Psoas muscle (tissue), 8 donors: ENCODE results near the gene CSTA. TPM values are rescaled to one million over a fixed set of nuclear protein-coding genes. Genes with fewer than 3 reads are reported as not detected.

ENCODE experiments used
- ATAC-seq, 4 donors: fragments of 200-7000 bp; cut with Tn5 transposase; one replicate each; pipeline ENCODE4 v1.9.1; 2020; ENCODE audit warnings: moderate library complexity in 3 of 4, mild to moderate bottlenecking in 2 of 4
- DNase-seq, 2 donors: peaks; one replicate each; pipeline ENCODE4 v3.0.0-alpha.2; 2020
- H3K27ac ChIP-seq: fragments of 200-600 bp; one replicate; pipeline ENCODE4 v1.8.0; 2022
- H3K27me3 ChIP-seq, 3 donors: fragments of 200-600 bp in 1 of 3; one replicate each; pipeline versions ENCODE4 v1.6.1 to v1.8.0; 2013 to 2022; ENCODE audit warnings: low read length in 2 of 3, mild to moderate bottlenecking in 2 of 3, moderate library complexity in 1 of 3; ENCODE audit not compliant: insufficient read depth in 3 of 3
- H3K36me3 ChIP-seq, 2 donors: fragments of 200-600 bp in 1 of 2; one replicate each; pipeline versions ENCODE4 v1.6.1 to v1.8.0; 2013 to 2022; ENCODE audit warnings: low read depth in 1 of 2, mild to moderate bottlenecking in 1 of 2, moderate library complexity in 1 of 2; ENCODE audit not compliant: insufficient read depth in 1 of 2
- H3K4me1 ChIP-seq: fragments of 200-600 bp; one replicate; pipeline ENCODE4 v1.8.0; 2022
- H3K4me3 ChIP-seq: fragments of 200-600 bp; one replicate; pipeline ENCODE4 v1.8.0; 2022; ENCODE audit warnings: mild to moderate bottlenecking
- H3K9me3 ChIP-seq: fragments of 200-600 bp; one replicate; pipeline ENCODE4 v1.8.0; 2022
- WGBS, 3 donors: extraction: QIAGEN DNeasy Blood & Tissue Kit; methylation state at CpG; one replicate each; pipeline versions ENCODE4 v1.1.6 to v1.1.7; 2013; 5-methylcytosine and 5-hydroxymethylcytosine counted together
- intact Hi-C, 2 donors: fragments of 100-400 bp; cut with DNase I; formaldehyde crosslinking; loops; one replicate each; pipeline versions ENCODE4 v1.11.0 to v1.14.2; 2022
- polyA plus RNA-seq, 3 donors: library from polyadenylated mRNA; stranded (reverse); fragments of 200-250 nt; gene quantifications; one replicate each; pipeline ENCODE4 v1.2.3, GENCODE V29; 2013
- total RNA-seq, 4 donors: library from RNA; stranded (reverse); fragmentation: NEBNext Ultra II Directional in 2 of 4; extraction: Animal tissue kit (Norgen Biotek cat#: 25700) in 2 of 4; gene quantifications; one replicate each; pipeline versions ENCODE4 v1.2.1 to v1.2.4, GENCODE V29; 2021 to 2023
- TF ChIP-seq, protein P1 (sequence below): fragments of 200-600 bp; IDR thresholded peaks from one replicate; pipeline ENCODE4 v1.8.0; 2022; ENCODE audit warnings: antibody characterized with exemption
- donor health status: healthy with polysubstance abuse.
- donor health status: DM: no; HTN: no; CAD: no; lungs with moderate emphysema.
- donor health status: Bipolar disorder and iron deficiency.
- donor health status: healthy.
- donor health status: DM: yes; HTN: yes; CAD: no.
- donor health status: DM: no; HTN: no; CAD: no.
- donor health status: DM: no; HTN: no; CAD: no.
- donor health status: DM: yes; HTN: yes; CAD: no.

Gene CSTA
- total and polyA plus RNA-seq, 7 donors: 0.40 to 3.3 (median 0.83) TPM

DNA sequence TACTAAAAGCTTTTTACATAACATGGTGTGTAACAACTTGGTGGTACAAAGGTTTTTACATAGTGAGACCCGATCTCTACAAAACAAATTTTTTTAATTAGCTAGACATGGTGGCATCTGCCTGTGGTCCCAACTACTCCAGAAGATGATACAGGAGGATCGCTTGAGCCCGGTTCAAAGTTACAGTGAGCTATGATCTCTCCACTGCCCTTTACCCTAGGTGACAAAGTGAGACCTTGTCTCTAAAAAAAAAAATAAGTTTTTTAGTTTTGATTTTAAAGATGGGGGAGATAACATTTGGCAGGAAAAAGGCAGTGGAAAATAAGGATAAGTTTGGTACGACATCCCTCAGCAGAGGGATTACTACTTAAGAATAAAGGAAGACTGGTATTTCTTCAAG lies 64.8 kb downstream of the CSTA start:
- no peak for ATAC-seq

DNA sequence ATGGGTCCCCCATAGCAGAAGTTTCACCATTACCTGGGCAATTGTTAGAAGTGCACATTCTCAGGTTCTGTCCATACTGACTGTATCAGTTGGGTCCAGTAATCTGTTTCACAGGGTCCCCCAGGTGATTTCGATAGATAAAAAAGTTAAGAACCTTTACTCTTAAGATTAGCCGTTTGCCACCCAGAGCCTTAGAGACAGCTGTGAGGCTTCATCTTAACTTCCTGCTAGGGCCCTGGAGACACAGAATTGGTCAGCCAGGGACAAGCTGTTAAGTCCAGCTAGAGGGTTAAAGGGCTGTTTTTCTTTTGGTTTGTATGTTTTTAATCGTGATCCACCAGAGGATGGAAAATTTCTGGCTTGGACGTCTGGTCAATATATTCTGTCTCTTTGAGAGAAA lies 65.6 kb downstream of the CSTA start:
- Histone ChIP-seq H3K27ac (no peak overlapping the region), H3K27me3 (no peaks in the 10 kb centered on the region), H3K36me3 (peaks cover 0 to 5% of the 10 kb centered on the region in 2 donors), H3K4me1 (no peaks in the 10 kb centered on the region), H3K9me3 (no peaks in the 10 kb centered on the region), H3K4me3 (no peak overlapping the region)
- TF ChIP-seq, protein P1, sequence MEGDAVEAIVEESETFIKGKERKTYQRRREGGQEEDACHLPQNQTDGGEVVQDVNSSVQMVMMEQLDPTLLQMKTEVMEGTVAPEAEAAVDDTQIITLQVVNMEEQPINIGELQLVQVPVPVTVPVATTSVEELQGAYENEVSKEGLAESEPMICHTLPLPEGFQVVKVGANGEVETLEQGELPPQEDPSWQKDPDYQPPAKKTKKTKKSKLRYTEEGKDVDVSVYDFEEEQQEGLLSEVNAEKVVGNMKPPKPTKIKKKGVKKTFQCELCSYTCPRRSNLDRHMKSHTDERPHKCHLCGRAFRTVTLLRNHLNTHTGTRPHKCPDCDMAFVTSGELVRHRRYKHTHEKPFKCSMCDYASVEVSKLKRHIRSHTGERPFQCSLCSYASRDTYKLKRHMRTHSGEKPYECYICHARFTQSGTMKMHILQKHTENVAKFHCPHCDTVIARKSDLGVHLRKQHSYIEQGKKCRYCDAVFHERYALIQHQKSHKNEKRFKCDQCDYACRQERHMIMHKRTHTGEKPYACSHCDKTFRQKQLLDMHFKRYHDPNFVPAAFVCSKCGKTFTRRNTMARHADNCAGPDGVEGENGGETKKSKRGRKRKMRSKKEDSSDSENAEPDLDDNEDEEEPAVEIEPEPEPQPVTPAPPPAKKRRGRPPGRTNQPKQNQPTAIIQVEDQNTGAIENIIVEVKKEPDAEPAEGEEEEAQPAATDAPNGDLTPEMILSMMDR: no peak
- ATAC-seq: no peak
- DNase-seq: no peak
- intact Hi-C loops: loop anchor here in 1 of 2 donors (5.0 kb wide), 1 partner anchor 172 kb away; the partner anchor contains the start of genes DTX3L and PARP9
- 54 to 63% (median 58%) methylated on average over 4 of the region's 4 CpGs for WGBS, 3 donors

More for the DNA sequence above, 64.8 kb downstream of the CSTA start:
- WGBS, 3 donors: 78 to 85% (median 80%) methylated on average over 4 of the region's 4 CpGs
- Histone ChIP-seq H3K36me3 (peaks cover 0 to 5% of the 10 kb centered on the region in 2 donors), H3K27ac (no peak overlapping the region), H3K4me1 (peaks cover 7% of the 10 kb centered on the region), H3K27me3 (no peaks in the 10 kb centered on the region), H3K4me3 (no peak overlapping the region), H3K9me3 (no peaks in the 10 kb centered on the region)
- DNase-seq: no peak
- intact Hi-C loops: loop anchor here in 1 of 2 donors (5.0 to 10.0 kb wide), 3 partner anchors 172 to 845 kb away; partner anchors contain the start of genes DTX3L, EAF2, IQCB1 and PARP9
- TF ChIP-seq, protein P1: no peak

Other genes starting within 250 kb of the CSTA start
- under 1 TPM in 1 of 4 donors, not detected in 3; 0.02 TPM for gene CASR, start 141.6 kb upstream of the CSTA start, total RNA-seq
- gene CASR, start 141.6 kb upstream of the CSTA start, polyA plus RNA-seq: not detected
- 10 to 100 TPM; 34.9 to 50.3 (median 35.5) TPM for gene MIX23, start 58.0 kb downstream of the CSTA start, total RNA-seq
- gene MIX23, start 58.0 kb downstream of the CSTA start, polyA plus RNA-seq: 100 to 1,000 TPM in 1 of 3 donors, 10 to 100 TPM in 2; 70.1 to 134 (median 79.2) TPM
- gene FAM162A, start 58.9 kb downstream of the CSTA start, total RNA-seq: 10 to 100 TPM; 42.4 to 98.4 (median 60.0) TPM
- gene FAM162A, start 58.9 kb downstream of the CSTA start, polyA plus RNA-seq: 100 to 1,000 TPM in 1 of 3 donors, 10 to 100 TPM in 2; 36.0 to 127 (median 94.4) TPM
- gene WDR5B, start 90.8 kb downstream of the CSTA start, total RNA-seq: 1 to 10 TPM; 1.8 to 4.0 (median 3.3) TPM
- gene WDR5B, start 90.8 kb downstream of the CSTA start, polyA plus RNA-seq: 1 to 10 TPM; 1.2 to 6.5 (median 1.9) TPM
- 100 to 1,000 TPM; 180 to 263 (median 233) TPM for gene KPNA1, start 189.7 kb downstream of the CSTA start, total RNA-seq
- gene KPNA1, start 189.7 kb downstream of the CSTA start, polyA plus RNA-seq: 100 to 1,000 TPM in 1 of 3 donors, 10 to 100 TPM in 2; 39.5 to 125 (median 49.8) TPM
- 10 to 100 TPM in 3 of 4 donors, 1 to 10 TPM in 1; 8.9 to 18.9 (median 12.6) TPM for gene PARP9, start 239.1 kb downstream of the CSTA start, total RNA-seq
- 10 to 100 TPM in 1 of 3 donors, 1 to 10 TPM in 2; 6.5 to 12.3 (median 7.8) TPM for gene PARP9, start 239.1 kb downstream of the CSTA start, polyA plus RNA-seq
- gene DTX3L, start 239.1 kb downstream of the CSTA start, total RNA-seq: 10 to 100 TPM; 11.5 to 26.6 (median 12.2) TPM
- gene DTX3L, start 239.1 kb downstream of the CSTA start, polyA plus RNA-seq: 1 to 10 TPM; 3.1 to 9.8 (median 3.5) TPM